Ishikawa (cell line): ENCODE results near the gene PCDH9.

Source experiments
- CEBPB ChIP-seq: IDR thresholded peaks from 2 replicates; pipeline ENCODE4 v1.6.1; 2012
- EGR1 ChIP-seq: IDR thresholded peaks from 2 replicates; pipeline ENCODE4 v1.6.1; 2012
- EP300 ChIP-seq: IDR thresholded peaks from 2 replicates; pipeline ENCODE4 v1.6.1; 2012; ENCODE audit warnings: borderline replicate concordance
- NFIC ChIP-seq: IDR thresholded peaks from 2 replicates; pipeline ENCODE4 v1.6.1; 2012
- RAD21 ChIP-seq: IDR thresholded peaks from 2 replicates; pipeline ENCODE4 v1.6.1; 2012; ENCODE audit warnings: low read depth
- TAF1 ChIP-seq: IDR thresholded peaks from 2 replicates; pipeline ENCODE4 v1.6.1; 2012; ENCODE audit warnings: low read depth, mild to moderate bottlenecking
- YY1 ChIP-seq: IDR thresholded peaks from 2 replicates; pipeline ENCODE4 v1.6.1; 2012; ENCODE audit warnings: low read depth
- TF ChIP-seq, protein P1 (sequence below): IDR thresholded peaks from 2 replicates; pipeline ENCODE4 v1.6.1; 2012; ENCODE audit warnings: low read depth, mild to moderate bottlenecking

DNA sequence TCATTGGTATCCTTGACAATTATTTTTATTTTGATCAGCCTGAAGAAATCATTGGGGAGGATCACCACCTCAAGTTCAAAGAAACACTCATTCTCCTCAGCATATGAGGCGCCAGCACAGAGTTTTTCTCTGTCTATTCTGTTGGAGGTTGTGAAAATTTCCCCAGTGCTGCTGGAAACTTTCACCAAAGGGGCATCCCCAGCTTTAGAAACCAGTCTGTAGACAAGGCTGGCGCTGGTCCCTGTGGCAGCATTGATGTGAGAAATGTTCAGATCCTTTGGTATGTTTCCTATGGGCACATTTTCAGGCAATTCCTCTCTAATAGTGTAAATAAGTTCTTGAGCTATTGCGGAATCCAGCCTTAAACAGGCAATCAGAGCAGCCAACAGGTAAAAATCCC, 2.1 kb downstream of the PCDH9 start:
- TF ChIP-seq EGR1 (no peak), RAD21 (no peak), NFIC (no peak), CEBPB (no peak), TAF1 (no peak), EP300 (no peak), YY1 (no peak)
- TF ChIP-seq, protein P1, sequence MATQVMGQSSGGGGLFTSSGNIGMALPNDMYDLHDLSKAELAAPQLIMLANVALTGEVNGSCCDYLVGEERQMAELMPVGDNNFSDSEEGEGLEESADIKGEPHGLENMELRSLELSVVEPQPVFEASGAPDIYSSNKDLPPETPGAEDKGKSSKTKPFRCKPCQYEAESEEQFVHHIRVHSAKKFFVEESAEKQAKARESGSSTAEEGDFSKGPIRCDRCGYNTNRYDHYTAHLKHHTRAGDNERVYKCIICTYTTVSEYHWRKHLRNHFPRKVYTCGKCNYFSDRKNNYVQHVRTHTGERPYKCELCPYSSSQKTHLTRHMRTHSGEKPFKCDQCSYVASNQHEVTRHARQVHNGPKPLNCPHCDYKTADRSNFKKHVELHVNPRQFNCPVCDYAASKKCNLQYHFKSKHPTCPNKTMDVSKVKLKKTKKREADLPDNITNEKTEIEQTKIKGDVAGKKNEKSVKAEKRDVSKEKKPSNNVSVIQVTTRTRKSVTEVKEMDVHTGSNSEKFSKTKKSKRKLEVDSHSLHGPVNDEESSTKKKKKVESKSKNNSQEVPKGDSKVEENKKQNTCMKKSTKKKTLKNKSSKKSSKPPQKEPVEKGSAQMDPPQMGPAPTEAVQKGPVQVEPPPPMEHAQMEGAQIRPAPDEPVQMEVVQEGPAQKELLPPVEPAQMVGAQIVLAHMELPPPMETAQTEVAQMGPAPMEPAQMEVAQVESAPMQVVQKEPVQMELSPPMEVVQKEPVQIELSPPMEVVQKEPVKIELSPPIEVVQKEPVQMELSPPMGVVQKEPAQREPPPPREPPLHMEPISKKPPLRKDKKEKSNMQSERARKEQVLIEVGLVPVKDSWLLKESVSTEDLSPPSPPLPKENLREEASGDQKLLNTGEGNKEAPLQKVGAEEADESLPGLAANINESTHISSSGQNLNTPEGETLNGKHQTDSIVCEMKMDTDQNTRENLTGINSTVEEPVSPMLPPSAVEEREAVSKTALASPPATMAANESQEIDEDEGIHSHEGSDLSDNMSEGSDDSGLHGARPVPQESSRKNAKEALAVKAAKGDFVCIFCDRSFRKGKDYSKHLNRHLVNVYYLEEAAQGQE, result no peak
